D721Med (cell line): ENCODE data around the gene PPP4R1.
"Not testable (repeated sequence)": the region's sequence is repeated elsewhere in the genome, so short reads cannot be mapped to it uniquely, and the experiment has no call there.

ENCODE experiments used
- DNase-seq: peaks from one replicate; pipeline ENCODE4 v3.0.0; 2011; ENCODE audit warnings: low spot score; ENCODE audit not compliant: insufficient read length
- FAIRE-seq: peaks from 2 replicates; lab custom pipeline; 2011; peaks lifted over from hg19 to GRCh38; lab: Jason Lieb, UNC
- TF ChIP-seq, protein P1 (sequence below): IDR thresholded peaks from 2 replicates; pipeline ENCODE4 v1.5.1; 2012; ENCODE audit warnings: mild to moderate bottlenecking, control low read depth; ENCODE audit not compliant: insufficient read depth; ENCODE audit errors: missing control alignments

Gene PPP4R1

DNA sequence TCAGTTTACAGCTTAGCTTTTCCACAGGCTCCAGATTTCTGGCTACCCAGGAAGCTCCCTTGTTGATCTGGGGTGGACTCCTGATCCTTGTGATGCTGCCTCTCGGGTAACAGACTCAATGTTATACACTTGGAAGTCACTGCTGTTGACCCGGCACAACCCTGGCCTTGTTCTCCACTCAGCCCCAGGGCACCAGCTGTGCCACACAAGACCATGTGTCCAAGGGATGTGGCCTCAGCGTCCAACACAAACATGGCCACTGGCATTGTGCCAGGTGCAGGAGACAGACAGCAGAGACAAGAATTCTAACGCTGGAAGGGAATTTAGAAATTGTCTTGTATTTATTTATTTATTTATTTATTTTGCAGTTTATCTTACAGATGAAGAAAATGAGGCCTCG lies 39.0 kb upstream of the PPP4R1 start:
- no peak for DNase-seq
- TF ChIP-seq, protein P1, sequence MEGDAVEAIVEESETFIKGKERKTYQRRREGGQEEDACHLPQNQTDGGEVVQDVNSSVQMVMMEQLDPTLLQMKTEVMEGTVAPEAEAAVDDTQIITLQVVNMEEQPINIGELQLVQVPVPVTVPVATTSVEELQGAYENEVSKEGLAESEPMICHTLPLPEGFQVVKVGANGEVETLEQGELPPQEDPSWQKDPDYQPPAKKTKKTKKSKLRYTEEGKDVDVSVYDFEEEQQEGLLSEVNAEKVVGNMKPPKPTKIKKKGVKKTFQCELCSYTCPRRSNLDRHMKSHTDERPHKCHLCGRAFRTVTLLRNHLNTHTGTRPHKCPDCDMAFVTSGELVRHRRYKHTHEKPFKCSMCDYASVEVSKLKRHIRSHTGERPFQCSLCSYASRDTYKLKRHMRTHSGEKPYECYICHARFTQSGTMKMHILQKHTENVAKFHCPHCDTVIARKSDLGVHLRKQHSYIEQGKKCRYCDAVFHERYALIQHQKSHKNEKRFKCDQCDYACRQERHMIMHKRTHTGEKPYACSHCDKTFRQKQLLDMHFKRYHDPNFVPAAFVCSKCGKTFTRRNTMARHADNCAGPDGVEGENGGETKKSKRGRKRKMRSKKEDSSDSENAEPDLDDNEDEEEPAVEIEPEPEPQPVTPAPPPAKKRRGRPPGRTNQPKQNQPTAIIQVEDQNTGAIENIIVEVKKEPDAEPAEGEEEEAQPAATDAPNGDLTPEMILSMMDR = no peak
- FAIRE-seq = no peak

DNA sequence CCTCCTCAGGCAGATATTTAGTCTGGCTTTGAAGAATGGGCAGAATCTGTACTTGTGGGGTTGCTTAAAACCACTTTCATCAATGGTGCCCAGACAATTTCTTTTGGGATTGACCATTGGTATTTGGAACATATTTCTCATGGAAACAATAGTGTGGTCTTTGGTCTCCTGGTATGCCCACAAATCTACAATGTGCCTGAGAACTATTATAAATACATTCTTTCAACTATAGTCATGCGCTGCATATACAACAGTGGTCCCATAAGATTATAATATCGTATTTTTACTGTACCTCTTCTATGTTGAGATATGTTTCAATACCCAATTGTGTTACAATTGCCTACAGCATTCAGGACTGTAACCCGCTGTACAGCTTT lies 34.8 kb upstream of the PPP4R1 start:
- DNase-seq = no peak
- FAIRE-seq = no peak
- TF ChIP-seq, protein P1 = no peak

DNA sequence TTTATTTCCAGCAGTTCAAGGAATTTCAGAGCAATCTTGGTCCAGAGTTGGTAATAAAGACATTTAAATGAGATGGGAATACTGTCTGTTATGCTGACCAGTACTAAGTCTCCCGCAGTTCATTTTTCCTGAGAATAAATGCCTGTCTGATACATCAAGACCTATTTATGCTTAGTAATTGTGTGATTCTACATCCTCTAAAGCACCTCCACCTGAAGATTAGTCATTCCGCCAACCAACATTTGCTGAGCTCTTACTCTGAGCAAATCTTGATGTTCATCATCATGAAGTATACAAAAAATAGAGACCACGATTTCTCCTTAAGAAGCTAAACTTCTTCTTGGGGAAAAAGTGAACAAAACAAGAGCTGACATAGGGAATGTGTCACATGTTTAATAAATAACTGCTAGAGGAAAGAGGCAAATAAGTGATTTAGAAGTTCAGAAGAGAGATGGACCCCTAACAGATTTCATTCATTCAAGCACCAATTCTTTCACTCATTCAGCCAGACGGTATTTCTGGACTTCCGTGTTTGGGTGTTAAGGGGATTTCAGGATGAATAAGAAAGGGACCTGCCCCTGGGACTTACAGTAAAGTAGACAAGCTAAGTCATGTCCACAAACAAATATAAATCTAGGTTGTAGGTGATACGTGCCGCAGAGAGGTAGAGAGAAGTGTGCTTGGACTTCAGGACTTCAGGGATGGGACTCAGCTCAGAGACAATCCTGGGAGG lies 34.2 kb upstream of the PPP4R1 start:
- FAIRE-seq = no peak
- no peak for DNase-seq
- TF ChIP-seq, protein P1 = no peak

DNA sequence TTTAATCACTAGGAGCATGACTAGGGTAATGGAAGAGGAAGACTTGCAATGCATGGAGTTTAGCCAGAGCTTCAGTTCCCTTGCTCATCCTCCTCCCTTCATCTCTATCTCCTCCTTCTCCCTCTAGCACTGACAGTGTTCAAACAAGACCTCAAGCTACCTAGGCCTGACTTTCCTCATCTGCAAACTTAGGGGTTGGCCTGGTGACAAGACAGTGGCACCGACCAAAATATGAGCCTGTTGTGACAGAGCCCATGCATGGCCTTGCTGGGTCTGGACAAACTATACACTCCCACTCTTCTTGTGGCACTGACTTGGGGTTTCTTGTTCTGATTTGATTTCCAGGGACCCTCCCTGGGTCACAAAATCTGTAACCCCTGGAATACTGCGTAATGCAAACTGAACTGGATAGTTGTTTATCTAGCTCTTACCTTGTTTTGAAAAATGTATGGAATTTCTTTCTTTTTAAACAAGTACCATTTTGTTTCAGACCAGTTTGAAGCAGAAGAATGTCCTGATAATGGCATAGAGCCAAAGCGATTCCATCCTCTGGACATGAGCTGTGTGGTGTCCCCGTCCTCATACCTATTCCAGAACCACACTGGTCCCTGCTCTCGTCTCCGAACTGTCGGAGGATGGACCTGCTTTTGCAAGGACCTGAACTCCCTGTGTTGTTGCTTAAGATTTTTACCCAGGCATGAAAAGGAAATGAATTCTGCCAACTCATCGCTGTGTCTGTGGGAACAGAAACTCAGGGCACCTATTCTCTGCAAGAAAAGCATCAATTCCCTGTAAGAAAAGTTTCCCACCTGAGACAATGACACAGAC lies 33.4 kb upstream of the PPP4R1 start:
- TF ChIP-seq, protein P1 = no peak
- no peak for DNase-seq
- no peak for FAIRE-seq

DNA sequence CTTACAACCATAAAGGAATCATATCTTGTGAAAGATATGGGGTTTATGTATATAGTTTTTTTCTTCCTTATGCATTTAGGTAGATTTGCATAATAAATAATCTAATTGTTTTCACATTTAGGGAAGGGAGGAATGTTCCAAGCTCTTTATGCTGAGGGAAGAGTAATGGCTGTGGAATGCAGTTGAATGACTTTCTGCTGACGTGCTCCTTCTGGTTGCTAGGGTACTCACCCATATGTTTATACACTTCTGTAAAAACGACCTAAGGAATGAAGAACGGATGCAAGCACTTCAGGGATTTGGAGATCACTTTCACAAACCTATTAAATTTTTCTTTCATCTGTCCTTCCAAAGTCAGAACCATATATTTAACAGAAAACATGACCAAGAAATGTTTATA lies 29.2 kb upstream of the PPP4R1 start:
- FAIRE-seq = no peak
- TF ChIP-seq, protein P1 = no peak
- no peak for DNase-seq

DNA sequence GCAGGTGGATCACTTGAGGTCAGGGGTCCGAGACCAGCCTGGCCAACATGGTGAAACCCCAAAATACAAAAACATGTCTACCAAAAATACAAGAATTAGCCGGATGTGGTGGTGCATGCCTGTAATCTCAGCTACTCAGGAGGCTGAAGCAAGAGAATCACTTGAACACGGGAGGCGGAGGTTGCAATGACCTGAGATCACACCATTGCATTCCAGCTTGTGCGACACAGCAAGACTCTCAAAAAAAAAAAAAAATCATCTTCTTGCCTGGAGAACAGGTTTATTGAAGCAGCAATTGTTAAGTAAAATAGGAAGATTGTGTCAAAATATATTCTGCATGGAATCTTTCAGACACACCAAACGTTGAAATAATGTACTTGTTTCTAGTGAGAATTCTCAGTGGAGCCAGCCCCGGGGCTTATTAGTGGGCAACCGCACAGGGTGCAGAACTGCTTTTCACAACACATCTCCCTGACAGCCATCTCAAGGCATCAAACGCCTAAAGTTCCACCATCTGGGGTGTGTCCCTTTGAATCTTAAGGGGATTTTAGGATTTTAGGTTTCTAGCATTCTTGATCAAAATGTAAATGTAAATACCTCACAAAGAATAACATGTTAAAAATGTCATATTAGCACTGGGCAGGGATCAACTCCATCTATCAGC lies 28.6 kb upstream of the PPP4R1 start:
- FAIRE-seq (no peak), DNase-seq (no peak)
- TF ChIP-seq, protein P1 = no peak

DNA sequence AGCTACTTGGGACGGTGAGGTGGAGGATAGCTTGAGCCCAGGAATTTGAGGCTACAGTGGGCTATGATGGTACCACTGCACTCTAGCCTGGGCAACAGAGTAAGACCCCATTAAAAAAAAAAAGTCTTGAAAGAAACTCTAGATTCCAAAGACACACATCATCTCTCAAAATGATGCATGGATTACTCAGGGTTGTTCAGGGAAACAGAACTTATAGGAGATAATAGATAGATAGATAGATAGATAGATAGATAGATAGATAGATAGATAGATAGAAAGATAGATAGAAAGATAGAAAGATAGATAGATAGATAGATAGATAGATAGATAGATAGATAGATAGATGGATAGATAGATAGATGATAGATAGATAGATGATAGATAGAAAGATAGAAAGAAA lies 26.7 kb upstream of the PPP4R1 start:
- DNase-seq, FAIRE-seq: not testable (repeated sequence)
